Endothelial cell of umbilical vein (primary cell): ENCODE measurements around the gene GAL3ST3.

Experiments
- CTCF ChIP-seq, 2 donors: IDR thresholded peaks; 1 replicate in 1 of 2; 2 replicates in 1 of 2; pipeline ENCODE4 v1.5.1; 2011; ENCODE audit warnings: low read length in 2 of 2, mild to moderate bottlenecking in 2 of 2, moderate library complexity in 2 of 2, control low read depth in 1 of 2, inconsistent platforms in 1 of 2, low read depth in 1 of 2; ENCODE audit not compliant: insufficient read depth in 1 of 2; ENCODE audit errors: extremely low read depth in 1 of 2
- POLR2A ChIP-seq: IDR thresholded peaks from 2 replicates; pipeline ENCODE4 v1.6.1; 2012; ENCODE audit warnings: low read depth, mild to moderate bottlenecking, control low read depth, low read length
- POLR2AphosphoS5 ChIP-seq: IDR thresholded peaks from 2 replicates; pipeline ENCODE4 v1.6.1; 2012; ENCODE audit warnings: low read depth, mild to moderate bottlenecking, control low read depth, low read length, moderate library complexity; ENCODE audit not compliant: insufficient read depth

- TF ChIP-seq CTCF (IDR thresholded peaks at IDR 0.05; ENCODE audit: extremely low read depth in 1 of 2, insufficient read depth in 1 of 2, low read depth in 1 of 2, low read length in 2 of 2) = no peak
- no peak for TF ChIP-seq POLR2AphosphoS5
- no peak for TF ChIP-seq POLR2A
Measured at GRCh38 chr11:66077927-66078326, 29.0 kb upstream of the GAL3ST3 start.
